ENCODE results near the gene SLC36A4. TPM values are rescaled to one million over a fixed set of nuclear protein-coding genes. Genes with fewer than 3 reads are reported as not detected.

SLC36A4 gene
- total RNA-seq, 1 donor, result 18.1 TPM

- H3K4me2 ChIP-seq (ENCODE audit: insufficient read depth, low read length), result no peak overlapping the region
- no peak overlapping the region for H3K4me3 ChIP-seq (ENCODE audit: insufficient read depth, low read length)
- no peaks in the 10 kb centered on the region for H3K36me3 ChIP-seq (ENCODE audit: insufficient read depth, low read length)
- H4K20me1 ChIP-seq (ENCODE audit: insufficient read depth, low read length), result no peaks in the 10 kb centered on the region
- peaks cover 7% of the 10 kb centered on the region for H3K4me1 ChIP-seq (ENCODE audit: insufficient read depth, low read length)
- no peaks in the 10 kb centered on the region for H3K27me3 ChIP-seq (ENCODE audit: insufficient read depth, low read length)
- no peaks in the 10 kb centered on the region for H3K9me3 ChIP-seq (ENCODE audit: low read depth, low read length)
- no peak for TF ChIP-seq CTCF (IDR thresholded peaks at IDR 0.05; ENCODE audit: extremely low read depth, low read depth, low read length)
- no peak overlapping the region for H2AFZ ChIP-seq (ENCODE audit: low read length)
- no peak for DNase-seq (ENCODE audit: insufficient read length, low spot score, missing footprints)
- no peak overlapping the region for H3K27ac ChIP-seq (ENCODE audit: low read depth, low read length)
- H3K79me2 ChIP-seq (ENCODE audit: insufficient read depth, low read length), result no peaks in the 10 kb centered on the region
Observed at GRCh38 chr11:93132836-93133235, 65.0 kb downstream of the SLC36A4 start.

GRCh38 chr11:93131709-93132108 is 66.1 kb downstream of the SLC36A4 start:
- Histone ChIP-seq H2AFZ (ENCODE audit: low read length) (no peak overlapping the region), H3K27ac (ENCODE audit: low read depth, low read length) (no peak overlapping the region), H3K36me3 (ENCODE audit: insufficient read depth, low read length) (no peaks in the 10 kb centered on the region), H4K20me1 (ENCODE audit: insufficient read depth, low read length) (no peaks in the 10 kb centered on the region), H3K27me3 (ENCODE audit: insufficient read depth, low read length) (no peaks in the 10 kb centered on the region), H3K4me1 (ENCODE audit: insufficient read depth, low read length) (peaks cover 7% of the 10 kb centered on the region), H3K9me3 (ENCODE audit: low read depth, low read length) (no peaks in the 10 kb centered on the region), H3K4me3 (ENCODE audit: insufficient read depth, low read length) (no peak overlapping the region), H3K79me2 (ENCODE audit: insufficient read depth, low read length) (no peaks in the 10 kb centered on the region), H3K4me2 (ENCODE audit: insufficient read depth, low read length) (no peak overlapping the region)
- DNase-seq (ENCODE audit: insufficient read length, low spot score, missing footprints), result no peak
- TF ChIP-seq CTCF (IDR thresholded peaks at IDR 0.05; ENCODE audit: extremely low read depth, low read depth, low read length), result peak; percentile 21

- Histone ChIP-seq H3K36me3 (ENCODE audit: insufficient read depth, low read length) (no peaks in the 10 kb centered on the region), H3K27ac (ENCODE audit: low read depth, low read length) (no peak overlapping the region), H3K9me3 (ENCODE audit: low read depth, low read length) (no peaks in the 10 kb centered on the region), H3K79me2 (ENCODE audit: insufficient read depth, low read length) (no peaks in the 10 kb centered on the region), H3K4me1 (ENCODE audit: insufficient read depth, low read length) (peaks cover 1% of the 10 kb centered on the region), H3K4me2 (ENCODE audit: insufficient read depth, low read length) (no peak overlapping the region), H2AFZ (ENCODE audit: low read length) (no peak overlapping the region), H3K4me3 (ENCODE audit: insufficient read depth, low read length) (no peak overlapping the region), H4K20me1 (ENCODE audit: insufficient read depth, low read length) (no peaks in the 10 kb centered on the region), H3K27me3 (ENCODE audit: insufficient read depth, low read length) (no peaks in the 10 kb centered on the region)
- no peak for DNase-seq (ENCODE audit: insufficient read length, low spot score, missing footprints)
- no peak for TF ChIP-seq CTCF (IDR thresholded peaks at IDR 0.05; ENCODE audit: extremely low read depth, low read depth, low read length)
Observed at GRCh38 chr11:93128574-93128973, 69.2 kb downstream of the SLC36A4 start.

- H3K27ac ChIP-seq (ENCODE audit: low read depth, low read length), result no peak overlapping the region
- H2AFZ ChIP-seq (ENCODE audit: low read length), result no peak overlapping the region
- H3K79me2 ChIP-seq (ENCODE audit: insufficient read depth, low read length), result no peaks in the 10 kb centered on the region
- no peak for DNase-seq (ENCODE audit: insufficient read length, low spot score, missing footprints)
- no peaks in the 10 kb centered on the region for H4K20me1 ChIP-seq (ENCODE audit: insufficient read depth, low read length)
- no peaks in the 10 kb centered on the region for H3K36me3 ChIP-seq (ENCODE audit: insufficient read depth, low read length)
- no peaks in the 10 kb centered on the region for H3K27me3 ChIP-seq (ENCODE audit: insufficient read depth, low read length)
- no peak for TF ChIP-seq CTCF (IDR thresholded peaks at IDR 0.05; ENCODE audit: extremely low read depth, low read depth, low read length)
- H3K4me3 ChIP-seq (ENCODE audit: insufficient read depth, low read length), result no peak overlapping the region
- no peaks in the 10 kb centered on the region for H3K9me3 ChIP-seq (ENCODE audit: low read depth, low read length)
- no peak overlapping the region for H3K4me2 ChIP-seq (ENCODE audit: insufficient read depth, low read length)
- H3K4me1 ChIP-seq (ENCODE audit: insufficient read depth, low read length), result no peaks in the 10 kb centered on the region
Observed at GRCh38 chr11:93123351-93123898, 74.4 kb downstream of the SLC36A4 start.

Measured in osteoblast (primary cell).